H9 (cell line): ENCODE results near the gene C6orf52. TPM values are rescaled to one million over a fixed set of nuclear protein-coding genes. Genes with fewer than 3 reads are reported as not detected.

Source experiments
- DNase-seq: peaks from one replicate; pipeline ENCODE4 v3.0.0-alpha.2; 2017
- H2AFZ ChIP-seq: one replicate; pipeline ENCODE4 v1.6.1; 2013; ENCODE audit warnings: mild to moderate bottlenecking, low read length, control low read depth, moderate library complexity
- H2AK5ac ChIP-seq: 2 replicates; pipeline ENCODE4 v1.6.1; 2013; ENCODE audit warnings: low read length, control low read depth, mixed read lengths; ENCODE audit not compliant: insufficient read length
- H2BK120ac ChIP-seq: one replicate; pipeline ENCODE4 v1.6.1; 2013; ENCODE audit warnings: low read depth, mild to moderate bottlenecking, low read length, control low read depth, inconsistent platforms; ENCODE audit not compliant: poor library complexity, severe bottlenecking
- H2BK12ac ChIP-seq: 2 replicates; pipeline ENCODE4 v1.6.1; 2013; ENCODE audit warnings: low read length, control low read depth, mixed read lengths, low read depth; ENCODE audit not compliant: insufficient read length
- H2BK15ac ChIP-seq: 2 replicates; pipeline ENCODE4 v1.6.1; 2013; ENCODE audit warnings: low read depth, low read length, control low read depth
- H2BK20ac ChIP-seq: one replicate; pipeline ENCODE4 v1.6.1; 2013; ENCODE audit warnings: low read depth, mild to moderate bottlenecking, low read length, control low read depth, inconsistent platforms; ENCODE audit not compliant: poor library complexity, severe bottlenecking
- H2BK5ac ChIP-seq: 2 replicates; pipeline ENCODE4 v1.6.1; 2013; ENCODE audit warnings: low read length, control low read depth, mixed read lengths; ENCODE audit not compliant: insufficient read length
- H3K14ac ChIP-seq: 2 replicates; pipeline ENCODE4 v1.6.1; 2013; ENCODE audit warnings: low read length, control low read depth; ENCODE audit not compliant: insufficient read depth
- H3K18ac ChIP-seq: 2 replicates; pipeline ENCODE4 v1.6.1; 2013; ENCODE audit warnings: low read depth, mild to moderate bottlenecking, mixed read lengths, low read length, control low read depth; ENCODE audit not compliant: insufficient read length
- H3K23ac ChIP-seq: 2 replicates; pipeline ENCODE4 v1.6.1; 2013; ENCODE audit warnings: low read length, control low read depth, mixed read lengths, low read depth; ENCODE audit not compliant: insufficient read length
- H3K23me2 ChIP-seq: 2 replicates; pipeline ENCODE4 v1.6.1; 2013; ENCODE audit warnings: low read depth, mild to moderate bottlenecking, mixed read lengths, low read length, control low read depth; ENCODE audit not compliant: insufficient read length, poor library complexity, severe bottlenecking
- H3K27ac ChIP-seq: 2 replicates; pipeline ENCODE4 v1.5.1; 2013; ENCODE audit warnings: low read length, control low read depth, mixed read lengths, low read depth; ENCODE audit not compliant: insufficient read length
- H3K27me3 ChIP-seq: 2 replicates; pipeline ENCODE4 v1.6.1; 2013; ENCODE audit warnings: low read length, control low read depth, inconsistent platforms; ENCODE audit not compliant: insufficient read depth
- H3K4ac ChIP-seq: 2 replicates; pipeline ENCODE4 v1.6.1; 2013; ENCODE audit warnings: low read depth, mild to moderate bottlenecking, control low read depth, inconsistent platforms, low read length, moderate library complexity
- H3K4me1 ChIP-seq: 2 replicates; pipeline ENCODE4 v1.6.1; 2013; ENCODE audit warnings: low read length, control low read depth, inconsistent platforms; ENCODE audit not compliant: insufficient read depth
- H3K4me2 ChIP-seq: 2 replicates; pipeline ENCODE4 v1.6.1; 2013; ENCODE audit warnings: low read length, control low read depth, mixed read lengths; ENCODE audit not compliant: insufficient read length, insufficient read depth
- H3K56ac ChIP-seq: 2 replicates; pipeline ENCODE4 v1.6.1; 2013; ENCODE audit warnings: low read depth, mild to moderate bottlenecking, mixed read lengths, low read length, control low read depth; ENCODE audit not compliant: insufficient read length
- H3K79me1 ChIP-seq: 2 replicates; pipeline ENCODE4 v1.6.1; 2013; ENCODE audit warnings: low read depth, mild to moderate bottlenecking, moderate library complexity, low read length, control low read depth, inconsistent platforms; ENCODE audit not compliant: insufficient read depth, poor library complexity, severe bottlenecking
- H3K79me2 ChIP-seq: 2 replicates; pipeline ENCODE4 v1.6.1; 2013; ENCODE audit warnings: low read length, control low read depth, inconsistent platforms; ENCODE audit not compliant: insufficient read depth
- H3K9ac ChIP-seq: 2 replicates; pipeline ENCODE4 v1.6.1; 2013; ENCODE audit warnings: low read length, control low read depth, mixed read lengths; ENCODE audit not compliant: insufficient read length; ENCODE audit errors: extremely low read depth
- H3K9me3 ChIP-seq: one replicate; pipeline ENCODE4 v1.6.1; 2013; ENCODE audit warnings: low read depth, low read length, inconsistent platforms; ENCODE audit not compliant: control insufficient read depth
- H3T11ph ChIP-seq: one replicate; pipeline ENCODE4 v1.6.1; 2013; ENCODE audit warnings: mild to moderate bottlenecking, low read length, control low read depth, inconsistent platforms
- H4K20me1 ChIP-seq: one replicate; pipeline ENCODE4 v1.6.1; 2013; ENCODE audit not compliant: control insufficient read depth, insufficient read length, insufficient read depth
- H4K5ac ChIP-seq: 2 replicates; pipeline ENCODE4 v1.6.1; 2013; ENCODE audit warnings: low read depth, mild to moderate bottlenecking, mixed read lengths, low read length, control low read depth; ENCODE audit not compliant: insufficient read length
- H4K8ac ChIP-seq: replicated peaks from 2 replicates; pipeline ENCODE4 v1.6.1; 2013; ENCODE audit warnings: low read length, control low read depth, mixed read lengths, low read depth; ENCODE audit not compliant: insufficient read length
- H4K91ac ChIP-seq: 2 replicates; pipeline ENCODE4 v1.6.1; 2013; ENCODE audit warnings: low read depth, mild to moderate bottlenecking, moderate library complexity, mixed read lengths, low read length, control low read depth; ENCODE audit not compliant: insufficient read length
- H3K27ac Mint-ChIP-seq, 3 experiments: 2 replicates in 2 of 3; 3 replicates in 1 of 3; pipeline ENCODE4 v1.8.0; 2020 to 2021; ENCODE audit warnings: mixed read lengths in 3 of 3, mild to moderate bottlenecking in 1 of 3, moderate library complexity in 1 of 3
- H3K27me3 Mint-ChIP-seq: 2 replicates; pipeline ENCODE4 v1.8.0; 2021; ENCODE audit warnings: low read depth, mild to moderate bottlenecking, moderate library complexity, mixed read lengths
- H3K36me3 Mint-ChIP-seq, 3 experiments: 2 replicates in 2 of 3; 3 replicates in 1 of 3; pipeline ENCODE4 v1.8.0; 2020 to 2021; ENCODE audit warnings: low read depth in 3 of 3, mixed read lengths in 3 of 3; ENCODE audit not compliant: insufficient read depth in 1 of 3
- H3K4me1 Mint-ChIP-seq, 2 experiments: 2 replicates each; pipeline ENCODE4 v1.8.0; 2020; ENCODE audit warnings: mixed read lengths in 2 of 2
- H3K4me3 Mint-ChIP-seq, 2 experiments: 2 replicates in 1 of 2; 3 replicates in 1 of 2; pipeline ENCODE4 v1.8.0; 2020 to 2021; ENCODE audit warnings: mild to moderate bottlenecking in 2 of 2, mixed read lengths in 2 of 2, moderate library complexity in 1 of 2
- H3K9me3 Mint-ChIP-seq, 2 experiments: 2 replicates in 1 of 2; 3 replicates in 1 of 2; pipeline ENCODE4 v1.8.0; 2020; ENCODE audit warnings: mild to moderate bottlenecking in 2 of 2, mixed read lengths in 2 of 2, moderate library complexity in 1 of 2
- WGBS: extraction: QIAGEN DNeasy Blood & Tissue Kit; methylation state at CpG from one replicate; pipeline ENCODE4 v1.1.7; 2013; ENCODE audit warnings: missing lambda C conversion rate, low lambda C conversion rate, mixed read lengths; ENCODE audit not compliant: insufficient read length; ENCODE audit errors: extremely low coverage; 5-methylcytosine and 5-hydroxymethylcytosine counted together
- total RNA-seq: library from RNA; stranded (reverse); gene quantifications from 2 replicates; pipeline ENCODE4 v1.2.1, GENCODE V29; 2021
- TF ChIP-seq, protein P1 (sequence below): fragments of 200-600 bp; sonication (generic); conservative IDR thresholded peaks from 3 replicates; pipeline ENCODE4 v1.8.0; 2021; ENCODE audit warnings: antibody characterized with exemption, mild to moderate bottlenecking

C6orf52 gene
- total RNA-seq, 1 experiment from 2014 or later, result 1.8 TPM

DNA sequence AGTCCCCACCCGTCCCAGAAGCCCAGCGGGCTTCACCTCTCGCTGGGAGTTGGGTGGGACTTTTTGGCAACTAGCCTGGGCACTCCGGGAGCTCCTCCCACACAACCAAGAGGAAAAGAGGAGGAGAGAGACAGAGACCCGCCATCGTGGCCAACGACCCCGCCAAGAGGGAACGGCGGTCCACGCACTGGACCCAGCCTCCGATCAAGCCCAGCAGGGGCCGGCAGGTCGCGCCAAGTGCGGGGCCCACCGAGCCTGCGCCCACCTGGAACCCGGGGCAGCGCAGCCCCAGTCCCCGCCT lies 25.5 kb upstream of the C6orf52 start:
- no peak overlapping the region for H3K56ac ChIP-seq

More for the DNA sequence above, 25.5 kb upstream of the C6orf52 start:
- H4K5ac ChIP-seq, result no peak overlapping the region
- H4K8ac ChIP-seq, result no peak overlapping the region
- no peak for DNase-seq
- no peak overlapping the region for H3K18ac ChIP-seq
- H3K79me2 ChIP-seq, result no peaks in the 10 kb centered on the region
- no peak overlapping the region for H3K4me2 ChIP-seq
- Mint-ChIP-seq H3K4me3 (no peak overlapping the region), H3K4me1 (peaks cover 19 to 23% of the 10 kb centered on the region in 2 experiments), H3K27me3 (no peaks in the 10 kb centered on the region; the same call in 1 of the 2 replicates), H3K36me3 (peaks cover 0 to 18% (median 13%) of the 10 kb centered on the region in 3 experiments; a peak in 6 of 7 replicates), H3K9me3 (peaks cover 3 to 7% of the 10 kb centered on the region in 2 experiments; a peak in 3 of 5 replicates), H3K27ac (no peak overlapping the region)
- H3K9me3 ChIP-seq, result no peaks in the 10 kb centered on the region
- peaks cover 9% of the 10 kb centered on the region for H3K23me2 ChIP-seq
- H3K4me1 ChIP-seq, result 0 out of 2 replicates have a peak, but pooled peaks cover 2% of the 10 kb centered on the region
- no peaks in the 10 kb centered on the region for H3K79me1 ChIP-seq
- no peaks in the 10 kb centered on the region for H3K27me3 ChIP-seq
- H2BK20ac ChIP-seq, result no peak overlapping the region
- no peak overlapping the region for H3K9ac ChIP-seq
- H3K4ac ChIP-seq, result no peak overlapping the region
- H4K91ac ChIP-seq, result no peak overlapping the region
- H2AFZ ChIP-seq, result no peak overlapping the region
- TF ChIP-seq, protein P1, sequence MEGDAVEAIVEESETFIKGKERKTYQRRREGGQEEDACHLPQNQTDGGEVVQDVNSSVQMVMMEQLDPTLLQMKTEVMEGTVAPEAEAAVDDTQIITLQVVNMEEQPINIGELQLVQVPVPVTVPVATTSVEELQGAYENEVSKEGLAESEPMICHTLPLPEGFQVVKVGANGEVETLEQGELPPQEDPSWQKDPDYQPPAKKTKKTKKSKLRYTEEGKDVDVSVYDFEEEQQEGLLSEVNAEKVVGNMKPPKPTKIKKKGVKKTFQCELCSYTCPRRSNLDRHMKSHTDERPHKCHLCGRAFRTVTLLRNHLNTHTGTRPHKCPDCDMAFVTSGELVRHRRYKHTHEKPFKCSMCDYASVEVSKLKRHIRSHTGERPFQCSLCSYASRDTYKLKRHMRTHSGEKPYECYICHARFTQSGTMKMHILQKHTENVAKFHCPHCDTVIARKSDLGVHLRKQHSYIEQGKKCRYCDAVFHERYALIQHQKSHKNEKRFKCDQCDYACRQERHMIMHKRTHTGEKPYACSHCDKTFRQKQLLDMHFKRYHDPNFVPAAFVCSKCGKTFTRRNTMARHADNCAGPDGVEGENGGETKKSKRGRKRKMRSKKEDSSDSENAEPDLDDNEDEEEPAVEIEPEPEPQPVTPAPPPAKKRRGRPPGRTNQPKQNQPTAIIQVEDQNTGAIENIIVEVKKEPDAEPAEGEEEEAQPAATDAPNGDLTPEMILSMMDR, result no peak
- no peak overlapping the region for H3K14ac ChIP-seq
- H2BK15ac ChIP-seq, result no peak overlapping the region
- no peak overlapping the region for H2BK12ac ChIP-seq
- WGBS, result no CpG with 5 or more reads among the region's 21 CpGs
- H2BK5ac ChIP-seq, result no peak overlapping the region
- no peak overlapping the region for H3T11ph ChIP-seq
- no peak overlapping the region for H2BK120ac ChIP-seq
- no peak overlapping the region for H2AK5ac ChIP-seq
- H4K20me1 ChIP-seq, result no peaks in the 10 kb centered on the region
- H3K23ac ChIP-seq, result no peak overlapping the region
- H3K27ac ChIP-seq, result no peak overlapping the region
